ENCODE measurements around the gene PHOSPHO1. TPM values are rescaled to one million over a fixed set of nuclear protein-coding genes. Genes with fewer than 3 reads are reported as not detected.
A peak's percentile ranks its signal among the peaks of the same experiment; 100 is the strongest.

Gene PHOSPHO1
- total RNA-seq, 4 donors from 2014 or later: 1.7 TPM; not detected in 3

DNA sequence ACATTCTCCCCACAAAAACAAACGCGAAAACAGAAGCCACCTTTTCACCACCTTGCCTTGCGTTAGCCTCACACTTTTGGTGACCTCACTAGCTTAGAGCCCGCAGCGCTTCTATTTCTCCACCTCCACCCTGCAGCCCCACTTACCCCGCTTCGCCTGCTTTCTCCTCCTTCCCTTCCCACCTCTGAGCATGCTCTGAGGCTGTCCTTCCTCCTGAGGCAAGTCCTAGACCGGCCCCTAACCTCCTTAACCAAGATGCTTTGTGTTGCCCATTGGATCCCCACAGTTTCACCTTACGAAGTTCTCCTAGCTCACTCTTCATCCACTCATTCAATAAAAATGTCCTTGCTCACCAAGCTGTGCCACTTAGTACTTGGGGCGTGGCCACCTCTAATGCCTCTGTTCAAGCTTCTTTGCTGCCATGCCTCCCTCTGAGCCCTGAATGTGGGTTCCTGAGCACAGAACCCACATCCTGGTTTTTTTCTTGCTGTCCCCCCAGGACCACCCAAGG is 21.5 kb downstream of the PHOSPHO1 start:
- no peak for DNase-seq
- no peaks in the 10 kb centered on the region for H3K36me3 ChIP-seq
- intact Hi-C loops (cut with DNase I): no loop called here
- peaks cover 1 to 12% of the 10 kb centered on the region in 2 donors for H3K4me1 ChIP-seq
- peak overlapping the region in 1 of 3 donors; percentile 58 for H3K27ac ChIP-seq
- no peak overlapping the region for H3K4me3 ChIP-seq (replicated peaks in 1 of 3)
- no peak for TF ChIP-seq POLR2A (IDR thresholded peaks at IDR 0.05)
- TF ChIP-seq, protein P1, sequence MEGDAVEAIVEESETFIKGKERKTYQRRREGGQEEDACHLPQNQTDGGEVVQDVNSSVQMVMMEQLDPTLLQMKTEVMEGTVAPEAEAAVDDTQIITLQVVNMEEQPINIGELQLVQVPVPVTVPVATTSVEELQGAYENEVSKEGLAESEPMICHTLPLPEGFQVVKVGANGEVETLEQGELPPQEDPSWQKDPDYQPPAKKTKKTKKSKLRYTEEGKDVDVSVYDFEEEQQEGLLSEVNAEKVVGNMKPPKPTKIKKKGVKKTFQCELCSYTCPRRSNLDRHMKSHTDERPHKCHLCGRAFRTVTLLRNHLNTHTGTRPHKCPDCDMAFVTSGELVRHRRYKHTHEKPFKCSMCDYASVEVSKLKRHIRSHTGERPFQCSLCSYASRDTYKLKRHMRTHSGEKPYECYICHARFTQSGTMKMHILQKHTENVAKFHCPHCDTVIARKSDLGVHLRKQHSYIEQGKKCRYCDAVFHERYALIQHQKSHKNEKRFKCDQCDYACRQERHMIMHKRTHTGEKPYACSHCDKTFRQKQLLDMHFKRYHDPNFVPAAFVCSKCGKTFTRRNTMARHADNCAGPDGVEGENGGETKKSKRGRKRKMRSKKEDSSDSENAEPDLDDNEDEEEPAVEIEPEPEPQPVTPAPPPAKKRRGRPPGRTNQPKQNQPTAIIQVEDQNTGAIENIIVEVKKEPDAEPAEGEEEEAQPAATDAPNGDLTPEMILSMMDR (IDR thresholded peaks at IDR 0.05): no peak
- no peaks in the 10 kb centered on the region for H3K9me3 ChIP-seq
- no peaks in the 10 kb centered on the region for H3K27me3 ChIP-seq
- 79 to 80% methylated on average over 10 of the region's 10 CpGs for WGBS, 2 donors

DNA sequence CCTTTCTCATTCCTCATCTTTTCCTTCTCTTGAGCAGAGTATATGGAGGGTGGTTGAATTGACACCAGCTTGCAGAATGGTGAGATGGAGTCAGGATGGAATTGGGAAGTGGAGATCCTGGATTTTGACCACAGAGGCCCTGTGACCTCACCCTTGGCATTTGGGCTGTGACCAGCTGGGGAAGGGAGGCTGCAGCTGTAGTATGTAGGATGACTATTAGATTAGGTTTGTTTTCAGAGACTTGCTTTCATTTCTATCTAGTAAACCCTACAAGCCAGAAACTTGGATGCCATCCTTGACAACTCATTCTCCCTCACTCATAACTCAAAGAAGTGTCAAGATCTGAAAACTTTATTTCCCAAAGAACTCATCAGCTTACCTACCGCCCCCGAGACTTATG is 26.1 kb downstream of the PHOSPHO1 start:
- Histone ChIP-seq H3K27ac (no peak overlapping the region), H3K36me3 (no peaks in the 10 kb centered on the region), H3K4me1 (peaks cover 0 to 6% of the 10 kb centered on the region in 2 donors), H3K27me3 (no peaks in the 10 kb centered on the region), H3K9me3 (no peaks in the 10 kb centered on the region), H3K4me3 (replicated peaks in 1 of 3) (no peak overlapping the region)
- DNase-seq: no peak
- 97 to 98% methylated on average over 2 of the region's 2 CpGs for WGBS, 2 donors
- TF ChIP-seq POLR2A (IDR thresholded peaks at IDR 0.05): no peak
- TF ChIP-seq, protein P1 (IDR thresholded peaks at IDR 0.05): no peak
- intact Hi-C loops (cut with DNase I): no loop called here

DNA sequence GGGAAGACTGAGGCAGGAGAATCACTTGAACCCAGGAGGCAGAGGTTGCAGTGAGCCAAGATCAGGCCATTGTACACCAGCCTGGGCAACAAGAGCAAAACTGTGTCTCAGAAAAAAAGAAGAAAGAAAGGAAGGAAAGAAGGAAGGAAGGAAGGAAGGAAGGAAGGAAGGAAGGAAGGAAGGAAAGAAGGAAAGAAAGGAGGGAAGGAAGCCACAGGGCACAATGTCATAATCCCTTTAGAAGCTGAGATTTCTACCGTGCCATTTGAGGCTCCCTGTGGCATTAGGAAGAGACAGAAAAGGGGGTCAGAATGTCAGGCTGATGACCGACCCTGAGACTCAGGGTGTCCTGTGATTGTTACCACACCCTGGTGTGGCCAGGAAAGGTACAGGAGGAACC is 26.8 kb downstream of the PHOSPHO1 start:
- WGBS, 2 donors: 79 to 87% methylated on average over 2 of the region's 2 CpGs
- Histone ChIP-seq H3K36me3 (no peaks in the 10 kb centered on the region), H3K27ac (no peak overlapping the region), H3K9me3 (no peaks in the 10 kb centered on the region), H3K4me3 (replicated peaks in 1 of 3) (no peak overlapping the region), H3K27me3 (no peaks in the 10 kb centered on the region), H3K4me1 (peaks cover 0 to under 1% of the 10 kb centered on the region in 2 donors)
- intact Hi-C loops (cut with DNase I): no loop called here
- DNase-seq: no peak
- no peak for TF ChIP-seq POLR2A (IDR thresholded peaks at IDR 0.05)
- TF ChIP-seq, protein P1 (IDR thresholded peaks at IDR 0.05): no peak

DNA sequence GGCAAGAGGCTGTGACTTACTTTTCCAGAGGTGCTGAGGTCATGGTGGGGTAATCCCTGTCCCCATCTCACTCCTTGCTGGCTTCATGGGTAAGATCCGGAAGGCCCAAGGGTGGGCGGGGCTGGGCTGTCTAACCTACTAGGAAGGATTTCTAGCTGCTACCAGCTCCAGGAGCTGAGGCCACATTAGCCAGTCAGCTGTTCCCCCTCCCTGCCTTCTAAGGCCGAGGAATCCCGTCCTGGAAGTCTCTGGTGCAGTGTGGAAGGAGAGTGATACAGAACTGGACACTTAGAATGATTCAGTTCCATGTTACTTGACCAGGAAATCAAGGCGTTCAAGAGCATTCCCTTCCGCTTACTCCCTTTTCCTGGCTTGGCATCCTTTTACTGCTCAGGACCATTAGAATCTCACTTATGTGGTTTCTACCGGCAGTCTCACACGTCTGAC is 29.1 kb downstream of the PHOSPHO1 start:
- Histone ChIP-seq H3K9me3 (no peaks in the 10 kb centered on the region), H3K4me1 (peaks cover 3 to 13% of the 10 kb centered on the region in 2 donors), H3K4me3 (replicated peaks in 1 of 3) (no peak overlapping the region), H3K27ac (no peak overlapping the region), H3K36me3 (no peaks in the 10 kb centered on the region), H3K27me3 (no peaks in the 10 kb centered on the region)
- intact Hi-C loops (cut with DNase I): no loop called here
- DNase-seq: no peak
- WGBS, 2 donors: 80 to 81% methylated on average over 6 to 8 of the region's 8 CpGs
- TF ChIP-seq, protein P1 (IDR thresholded peaks at IDR 0.05): no peak
- no peak for TF ChIP-seq POLR2A (IDR thresholded peaks at IDR 0.05)

DNA sequence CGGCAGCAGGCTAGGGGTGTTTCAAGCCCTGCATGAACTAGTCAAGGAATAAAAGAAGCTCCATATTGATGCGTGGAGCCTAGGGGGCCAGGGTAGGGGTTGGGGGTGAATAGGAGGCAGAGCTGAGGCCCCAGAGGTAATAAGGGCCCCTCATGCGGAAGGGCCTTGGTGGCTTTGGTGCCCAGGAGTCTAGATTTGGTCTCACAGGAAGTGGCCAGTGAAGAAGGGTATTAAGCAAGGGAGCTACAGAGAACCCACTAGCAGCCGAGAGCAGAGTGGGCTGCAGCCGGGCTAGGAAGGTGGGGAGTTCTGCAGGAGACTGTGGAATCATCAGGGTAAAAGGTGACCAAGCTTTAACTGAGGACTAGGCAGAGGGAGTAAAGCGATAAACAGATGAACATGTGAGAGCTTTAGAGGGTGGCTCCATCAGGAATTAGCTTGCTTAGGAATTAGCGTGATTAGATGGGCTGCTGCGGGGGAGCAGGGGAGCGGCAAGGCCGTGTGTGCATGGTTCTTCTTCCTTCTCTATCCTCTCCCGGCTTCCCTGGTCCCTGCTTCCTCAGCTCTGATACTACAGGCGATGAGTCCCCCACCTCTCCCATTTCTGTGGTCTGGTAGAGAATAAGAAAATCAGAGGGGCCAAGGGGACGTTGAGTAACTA is 30.0 kb downstream of the PHOSPHO1 start:
- no peaks in the 10 kb centered on the region for H3K27me3 ChIP-seq
- H3K36me3 ChIP-seq: no peaks in the 10 kb centered on the region
- 90 to 92% methylated on average over 13 of the region's 13 CpGs for WGBS, 2 donors
- TF ChIP-seq, protein P1 (IDR thresholded peaks at IDR 0.05): no peak
- no peak for TF ChIP-seq POLR2A (IDR thresholded peaks at IDR 0.05)
- H3K9me3 ChIP-seq: no peaks in the 10 kb centered on the region
- no peak overlapping the region for H3K27ac ChIP-seq
- DNase-seq: no peak
- intact Hi-C loops (cut with DNase I): no loop called here
- peaks cover 3 to 13% of the 10 kb centered on the region in 2 donors for H3K4me1 ChIP-seq
- H3K4me3 ChIP-seq (replicated peaks in 1 of 3): no peak overlapping the region

All from thyroid gland (tissue), 4 donors.